Spleen (tissue), 11 donors: ENCODE measurements around the gene CLCF1. TPM values are rescaled to one million over a fixed set of nuclear protein-coding genes. Genes with fewer than 3 reads are reported as not detected.

Source experiments
- DNase-seq: peaks from one replicate; pipeline ENCODE4 v3.0.0-alpha.2; 2020
- H3K27ac ChIP-seq, 8 donors: fragments of 200-600 bp; sonication (generic) in 7 of 8; 1 replicate in 4 of 8; 2 replicates in 4 of 8; pipeline versions ENCODE4 v1.5.0 to v1.8.0; 2016 to 2021; ENCODE audit warnings: inconsistent platforms in 4 of 8, mild to moderate bottlenecking in 4 of 8, moderate library complexity in 1 of 8
- H3K27me3 ChIP-seq, 7 donors: fragments of 200-600 bp; sonication (generic) in 6 of 7; replicated peaks in 1 of 7; 1 replicate in 4 of 7; 2 replicates in 3 of 7; pipeline versions ENCODE4 v1.5.0 to v1.8.0; 2016 to 2021; ENCODE audit warnings: inconsistent platforms in 3 of 7, mild to moderate bottlenecking in 1 of 7
- H3K36me3 ChIP-seq, 6 donors: fragments of 200-600 bp; sonication (generic) in 5 of 6; 1 replicate in 4 of 6; 2 replicates in 2 of 6; pipeline versions ENCODE4 v1.5.0 to v1.8.0; 2016 to 2021; ENCODE audit warnings: inconsistent platforms in 2 of 6
- H3K4me1 ChIP-seq, 6 donors: fragments of 200-600 bp; sonication (generic) in 5 of 6; 1 replicate in 3 of 6; 2 replicates in 3 of 6; pipeline versions ENCODE4 v1.5.0 to v1.8.0; 2016 to 2021; ENCODE audit warnings: inconsistent platforms in 3 of 6
- H3K4me3 ChIP-seq, 8 donors: fragments of 200-600 bp; sonication (generic) in 7 of 8; 1 replicate in 4 of 8; 2 replicates in 4 of 8; pipeline versions ENCODE4 v1.5.0 to v1.8.0; 2016 to 2021; ENCODE audit warnings: inconsistent platforms in 4 of 8, mild to moderate bottlenecking in 4 of 8, moderate library complexity in 2 of 8
- H3K9me3 ChIP-seq, 8 donors: fragments of 200-600 bp; sonication (generic) in 7 of 8; 1 replicate in 4 of 8; 2 replicates in 4 of 8; pipeline versions ENCODE4 v1.5.0 to v1.8.0; 2016 to 2021; ENCODE audit warnings: inconsistent platforms in 4 of 8
- POLR2A ChIP-seq, 3 donors: fragments of 450-650 bp; IDR thresholded peaks; one replicate each; pipeline ENCODE4 v1.5.1; 2017; ENCODE audit warnings: antibody characterized with exemption in 3 of 3, mild to moderate bottlenecking in 1 of 3
- POLR2AphosphoS5 ChIP-seq, 3 donors: sonication (generic); formaldehyde crosslinking; IDR thresholded peaks; one replicate each; pipeline ENCODE4 v1.5.1; 2017; ENCODE audit warnings: antibody characterized with exemption in 3 of 3
- WGBS, 5 donors: extraction: QIAGEN DNeasy Blood & Tissue Kit in 3 of 5; methylation state at CpG; one replicate each; pipeline versions ENCODE4 v1.1.5 to v1.1.7; 2013 to 2018; 5-methylcytosine and 5-hydroxymethylcytosine counted together
- intact Hi-C: fragments of 100-400 bp; cut with DNase I; formaldehyde crosslinking; loops from one replicate; pipeline ENCODE4 v1.15.0; 2023; ENCODE audit warnings: low total_unique reads
- polyA plus RNA-seq, 3 donors: library from polyadenylated mRNA; stranded (reverse); fragments of 200-250 nt; gene quantifications; one replicate each; pipeline ENCODE4 v1.2.1, GENCODE V29; 2013
- total RNA-seq, 7 donors: library from RNA; depleted of rRNA in 3 of 7; stranded (reverse); fragments of >200 nt in 3 of 7; fragmentation: NEBNext Ultra II Directional in 4 of 7; extraction: Animal tissue kit (Norgen Biotek cat#: 25700) in 4 of 7; gene quantifications; one replicate each; pipeline versions ENCODE4 v1.1.0 to v1.2.1, GENCODE V29; 2016 to 2021
- TF ChIP-seq, protein P1 (sequence below), 11 experiments: fragments of 200-600 bp in 7 of 11; fragments of 450-650 bp in 4 of 11; sonication (generic) in 4 of 11; IDR thresholded peaks in 8 of 11; conservative IDR thresholded peaks in 3 of 11; 1 replicate in 7 of 11; 2 replicates in 4 of 11; pipeline versions ENCODE4 v1.4.0 to v1.8.0; 2016 to 2021; ENCODE audit warnings: antibody characterized with exemption in 11 of 11, inconsistent platforms in 4 of 11, mild to moderate bottlenecking in 1 of 11
- donor health status: healthy with polysubstance abuse.
- donor health status: DM: no; HTN: no; CAD: no; lungs with moderate emphysema.
- donor health status: DM: no; HTN: no; CAD: no.
- donor health status: Bipolar disorder and iron deficiency.
- donor health status: healthy.
- donor health status: DM: no; HTN: no; CAD: no.
- donor health status: DM: yes; HTN: yes; CAD: no.

CLCF1 gene
- total and polyA plus RNA-seq, 10 donors: 4.3 to 13.7 (median 7.4) TPM

DNA sequence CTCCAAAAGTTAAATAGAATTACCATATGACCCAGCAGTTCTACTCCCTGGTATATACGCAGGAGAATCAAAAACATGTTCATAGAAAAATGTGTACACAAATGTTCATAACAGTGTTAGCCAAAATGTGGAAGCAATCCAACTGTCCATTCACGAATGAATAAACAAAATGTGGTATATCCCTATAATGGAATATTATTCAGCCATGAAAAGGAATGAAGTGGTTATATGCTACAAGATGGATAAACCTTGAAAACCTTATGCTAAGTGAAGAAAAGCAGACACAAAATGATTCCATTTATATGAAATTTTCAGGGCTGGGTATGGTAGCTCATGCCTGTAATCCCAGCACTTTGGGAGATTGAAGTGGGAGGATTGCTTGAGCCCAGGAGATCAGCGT is 36.1 kb downstream of the CLCF1 start:
- WGBS, 5 donors: 92 to 96% (median 95%) methylated on average over 3 of the region's 3 CpGs
- no peak overlapping the region for H3K27ac ChIP-seq
- no peaks in the 10 kb centered on the region for H3K9me3 ChIP-seq
- H3K36me3 ChIP-seq: no peaks in the 10 kb centered on the region
- TF ChIP-seq, protein P1, sequence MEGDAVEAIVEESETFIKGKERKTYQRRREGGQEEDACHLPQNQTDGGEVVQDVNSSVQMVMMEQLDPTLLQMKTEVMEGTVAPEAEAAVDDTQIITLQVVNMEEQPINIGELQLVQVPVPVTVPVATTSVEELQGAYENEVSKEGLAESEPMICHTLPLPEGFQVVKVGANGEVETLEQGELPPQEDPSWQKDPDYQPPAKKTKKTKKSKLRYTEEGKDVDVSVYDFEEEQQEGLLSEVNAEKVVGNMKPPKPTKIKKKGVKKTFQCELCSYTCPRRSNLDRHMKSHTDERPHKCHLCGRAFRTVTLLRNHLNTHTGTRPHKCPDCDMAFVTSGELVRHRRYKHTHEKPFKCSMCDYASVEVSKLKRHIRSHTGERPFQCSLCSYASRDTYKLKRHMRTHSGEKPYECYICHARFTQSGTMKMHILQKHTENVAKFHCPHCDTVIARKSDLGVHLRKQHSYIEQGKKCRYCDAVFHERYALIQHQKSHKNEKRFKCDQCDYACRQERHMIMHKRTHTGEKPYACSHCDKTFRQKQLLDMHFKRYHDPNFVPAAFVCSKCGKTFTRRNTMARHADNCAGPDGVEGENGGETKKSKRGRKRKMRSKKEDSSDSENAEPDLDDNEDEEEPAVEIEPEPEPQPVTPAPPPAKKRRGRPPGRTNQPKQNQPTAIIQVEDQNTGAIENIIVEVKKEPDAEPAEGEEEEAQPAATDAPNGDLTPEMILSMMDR (IDR thresholded peaks at IDR 0.05 in 8 of 11, conservative IDR thresholded peaks at IDR 0.05 in 3 of 11): no peak
- TF ChIP-seq POLR2A (IDR thresholded peaks at IDR 0.05): no peak
- TF ChIP-seq POLR2AphosphoS5 (IDR thresholded peaks at IDR 0.05): no peak
- no peaks in the 10 kb centered on the region for H3K4me1 ChIP-seq
- no peak overlapping the region for H3K4me3 ChIP-seq
- DNase-seq: no peak
- intact Hi-C loops: no loop called here
- no peaks in the 10 kb centered on the region for H3K27me3 ChIP-seq

DNA sequence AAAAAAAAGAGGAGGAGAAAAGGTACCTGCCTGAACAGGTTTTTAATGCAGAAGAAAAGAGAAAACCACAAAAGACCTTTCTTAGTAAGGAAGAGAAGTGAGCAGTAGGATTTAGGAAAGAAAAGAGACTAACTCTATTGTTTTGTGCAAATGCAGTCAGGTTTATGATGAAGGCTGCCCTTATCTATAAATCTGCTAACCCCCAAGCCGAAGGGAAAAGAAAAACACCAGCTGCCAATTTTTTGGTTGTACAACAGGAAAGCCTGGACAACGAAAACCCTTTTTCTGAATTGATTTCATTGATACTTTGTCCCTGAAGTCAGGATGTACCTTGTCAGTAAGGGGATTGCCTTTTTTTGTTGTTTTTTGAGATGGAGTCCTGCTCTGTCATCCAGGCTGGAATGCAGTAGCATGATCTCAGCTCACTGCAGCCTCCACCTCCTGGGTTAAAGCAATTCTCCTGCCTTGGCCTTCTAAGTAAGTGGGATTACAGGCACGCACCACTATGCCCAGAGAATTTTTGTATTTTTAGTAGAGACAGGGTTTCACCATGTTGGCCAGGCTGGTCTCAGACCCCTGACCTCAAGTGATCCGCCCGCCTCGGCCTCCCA is 41.2 kb downstream of the CLCF1 start:
- DNase-seq: no peak
- H3K36me3 ChIP-seq: no peaks in the 10 kb centered on the region
- intact Hi-C loops: no loop called here
- WGBS, 5 donors: 78 to 91% (median 81%) methylated on average over 6 of the region's 6 CpGs
- no peaks in the 10 kb centered on the region for H3K27me3 ChIP-seq
- no peaks in the 10 kb centered on the region for H3K9me3 ChIP-seq
- H3K27ac ChIP-seq: peak overlapping the region in 1 of 8 donors; percentile 32
- no peak overlapping the region for H3K4me3 ChIP-seq
- TF ChIP-seq POLR2A (IDR thresholded peaks at IDR 0.05) (no peak), POLR2AphosphoS5 (IDR thresholded peaks at IDR 0.05) (no peak)
- TF ChIP-seq, protein P1 (IDR thresholded peaks at IDR 0.05 in 8 of 11, conservative IDR thresholded peaks at IDR 0.05 in 3 of 11): no peak
- no peaks in the 10 kb centered on the region for H3K4me1 ChIP-seq

DNA sequence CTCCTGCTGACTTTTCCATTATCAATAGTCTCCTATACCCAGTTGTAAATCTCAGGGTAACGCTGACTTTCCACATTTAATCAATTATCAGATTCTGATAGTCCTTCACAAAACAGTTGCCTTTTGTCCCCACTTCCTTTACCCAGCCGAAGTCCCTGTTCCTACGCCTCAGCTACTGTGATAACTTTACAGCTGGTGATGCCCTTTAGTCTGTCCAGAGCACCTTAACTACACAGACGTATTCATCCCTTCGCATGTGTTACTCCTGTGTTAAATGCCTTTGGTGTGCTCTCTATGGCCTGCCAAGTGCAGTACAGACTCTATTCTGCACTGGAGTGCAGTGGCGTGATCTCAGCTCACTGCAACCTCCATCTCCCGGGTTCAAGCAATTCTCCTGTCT is 49.9 kb downstream of the CLCF1 start:
- no peaks in the 10 kb centered on the region for H3K27me3 ChIP-seq
- H3K27ac ChIP-seq: no peak overlapping the region
- no peaks in the 10 kb centered on the region for H3K9me3 ChIP-seq
- H3K4me3 ChIP-seq: no peak overlapping the region
- H3K4me1 ChIP-seq: peaks cover 0 to 24% (median 13%) of the 10 kb centered on the region in 6 donors
- WGBS, 5 donors: 90 to 97% (median 94%) methylated on average over 7 of the region's 7 CpGs
- TF ChIP-seq, protein P1 (IDR thresholded peaks at IDR 0.05 in 8 of 11, conservative IDR thresholded peaks at IDR 0.05 in 3 of 11): no peak
- TF ChIP-seq POLR2AphosphoS5 (IDR thresholded peaks at IDR 0.05) (no peak), POLR2A (IDR thresholded peaks at IDR 0.05) (no peak)
- H3K36me3 ChIP-seq: no peaks in the 10 kb centered on the region
- DNase-seq: no peak
- intact Hi-C loops: no loop called here

DNA sequence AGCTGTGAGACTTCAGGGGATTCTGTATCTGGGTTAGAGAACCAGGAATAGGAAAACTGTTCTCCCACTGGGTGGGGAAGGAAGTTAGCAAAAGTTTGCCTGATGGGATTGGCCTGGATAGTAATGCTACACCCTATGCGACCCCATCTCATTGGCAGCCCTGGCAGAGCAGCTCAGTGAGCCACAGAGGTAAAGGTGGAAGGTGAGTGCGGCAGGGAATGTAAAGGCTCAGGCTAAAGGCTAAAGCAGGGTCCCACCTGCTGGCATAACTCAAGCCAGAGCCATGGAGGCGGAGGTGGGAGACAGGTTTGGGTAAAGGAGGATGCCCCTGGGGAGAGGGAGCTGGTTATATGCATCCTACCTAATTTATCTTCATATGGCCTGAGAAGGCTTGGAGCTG is 51.3 kb downstream of the CLCF1 start:
- no peak overlapping the region for H3K27ac ChIP-seq
- 91 to 98% (median 97%) methylated on average over 3 of the region's 3 CpGs for WGBS, 5 donors
- H3K4me3 ChIP-seq: no peak overlapping the region
- H3K36me3 ChIP-seq: no peaks in the 10 kb centered on the region
- DNase-seq: no peak
- H3K4me1 ChIP-seq: peaks cover 0 to 34% (median 18%) of the 10 kb centered on the region in 6 donors
- intact Hi-C loops: no loop called here
- H3K27me3 ChIP-seq: no peaks in the 10 kb centered on the region
- no peaks in the 10 kb centered on the region for H3K9me3 ChIP-seq
- no peak for TF ChIP-seq POLR2A (IDR thresholded peaks at IDR 0.05)
- TF ChIP-seq, protein P1 (IDR thresholded peaks at IDR 0.05 in 8 of 11, conservative IDR thresholded peaks at IDR 0.05 in 3 of 11): no peak
- no peak for TF ChIP-seq POLR2AphosphoS5 (IDR thresholded peaks at IDR 0.05)
